ENCODE results near the gene CCDC93.

Gene CCDC93, protein sequence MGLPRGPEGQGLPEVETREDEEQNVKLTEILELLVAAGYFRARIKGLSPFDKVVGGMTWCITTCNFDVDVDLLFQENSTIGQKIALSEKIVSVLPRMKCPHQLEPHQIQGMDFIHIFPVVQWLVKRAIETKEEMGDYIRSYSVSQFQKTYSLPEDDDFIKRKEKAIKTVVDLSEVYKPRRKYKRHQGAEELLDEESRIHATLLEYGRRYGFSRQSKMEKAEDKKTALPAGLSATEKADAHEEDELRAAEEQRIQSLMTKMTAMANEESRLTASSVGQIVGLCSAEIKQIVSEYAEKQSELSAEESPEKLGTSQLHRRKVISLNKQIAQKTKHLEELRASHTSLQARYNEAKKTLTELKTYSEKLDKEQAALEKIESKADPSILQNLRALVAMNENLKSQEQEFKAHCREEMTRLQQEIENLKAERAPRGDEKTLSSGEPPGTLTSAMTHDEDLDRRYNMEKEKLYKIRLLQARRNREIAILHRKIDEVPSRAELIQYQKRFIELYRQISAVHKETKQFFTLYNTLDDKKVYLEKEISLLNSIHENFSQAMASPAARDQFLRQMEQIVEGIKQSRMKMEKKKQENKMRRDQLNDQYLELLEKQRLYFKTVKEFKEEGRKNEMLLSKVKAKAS

DNA sequence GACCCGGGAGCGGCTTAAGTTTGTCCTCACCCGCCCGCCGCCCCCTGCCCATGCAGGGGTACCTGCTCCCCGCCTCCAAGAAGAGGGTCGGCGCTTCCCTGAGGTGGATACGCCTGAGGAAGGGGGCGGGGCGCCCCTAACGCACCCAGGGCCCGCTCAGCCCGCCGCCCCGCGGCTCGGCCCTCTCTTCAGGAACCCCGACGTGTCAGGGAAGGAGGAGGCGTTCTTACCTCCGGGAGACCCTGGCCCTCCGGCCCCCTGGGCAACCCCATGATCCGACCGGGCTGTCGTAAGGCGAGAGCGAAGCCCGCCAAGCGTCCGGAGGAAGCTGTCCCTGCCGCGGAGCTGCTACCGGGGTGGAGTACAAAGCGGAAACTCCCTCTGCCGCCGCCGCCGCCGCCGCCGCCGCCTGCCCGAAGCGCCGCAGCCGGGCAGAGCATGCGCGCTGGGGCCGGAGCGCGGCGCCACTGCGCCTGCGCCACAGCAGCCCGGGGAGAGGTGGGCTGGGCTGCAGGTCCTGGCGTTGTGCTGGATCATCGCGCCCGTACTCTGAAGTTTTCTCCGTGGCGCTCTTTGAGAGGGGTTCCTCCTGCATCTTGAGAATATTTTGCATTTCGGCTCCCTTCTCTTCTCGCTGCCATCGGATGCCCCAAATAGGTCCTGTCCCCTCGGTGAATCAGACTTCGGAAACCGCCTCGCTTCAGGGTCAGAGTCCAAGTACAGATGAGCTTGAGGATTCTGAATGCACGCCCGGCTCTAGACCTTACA, at the start of gene CCDC93:
Gene CCDC93 (minus strand): TSS at position 347 of the 768 bp plus-strand sequence. CDS start 75 bp downstream, at position 272.
- DNase-seq: peak in 13 of 14 donors; percentile 62 to 92 (median 77)

DNA sequence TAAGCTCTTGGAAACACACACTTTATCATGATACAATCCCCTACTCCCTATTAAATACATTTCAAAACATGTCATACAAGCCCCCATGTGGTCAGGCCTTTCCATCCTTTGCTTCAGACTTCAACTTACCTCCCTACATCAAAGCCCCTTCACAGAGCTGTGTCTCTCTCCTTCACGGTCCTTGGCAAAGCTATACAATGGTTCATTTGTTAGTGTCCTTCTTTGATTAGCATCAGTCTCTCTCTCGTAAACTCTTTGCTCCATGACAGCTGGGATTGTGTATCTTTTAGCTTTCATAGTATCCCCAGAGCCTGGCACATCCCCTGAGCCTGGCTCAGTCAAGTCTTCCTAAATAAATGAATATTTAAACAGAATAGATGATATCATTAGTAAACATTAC, 48.8 kb upstream of the CCDC93 start:
- DNase-seq: no peak

DNA sequence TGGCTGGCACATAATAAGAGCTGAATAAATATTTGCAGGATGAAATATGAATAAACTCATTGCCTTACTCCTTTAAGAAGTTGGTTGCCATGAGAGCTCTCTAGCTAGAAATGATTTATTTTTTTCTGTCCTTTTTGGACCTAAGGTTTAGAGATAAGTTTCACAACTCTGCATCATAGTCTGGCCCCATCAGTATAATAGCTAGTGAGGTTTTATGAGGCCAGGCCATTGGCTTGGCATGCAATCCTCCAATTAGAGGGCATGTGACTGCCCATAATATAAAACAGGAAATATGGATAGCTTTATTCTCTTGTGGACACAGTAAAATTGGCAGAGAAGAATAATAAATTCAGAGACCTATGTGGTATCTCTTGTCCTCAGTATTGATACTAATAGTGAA, 48.2 kb upstream of the CCDC93 start:
- no peak for DNase-seq

DNA sequence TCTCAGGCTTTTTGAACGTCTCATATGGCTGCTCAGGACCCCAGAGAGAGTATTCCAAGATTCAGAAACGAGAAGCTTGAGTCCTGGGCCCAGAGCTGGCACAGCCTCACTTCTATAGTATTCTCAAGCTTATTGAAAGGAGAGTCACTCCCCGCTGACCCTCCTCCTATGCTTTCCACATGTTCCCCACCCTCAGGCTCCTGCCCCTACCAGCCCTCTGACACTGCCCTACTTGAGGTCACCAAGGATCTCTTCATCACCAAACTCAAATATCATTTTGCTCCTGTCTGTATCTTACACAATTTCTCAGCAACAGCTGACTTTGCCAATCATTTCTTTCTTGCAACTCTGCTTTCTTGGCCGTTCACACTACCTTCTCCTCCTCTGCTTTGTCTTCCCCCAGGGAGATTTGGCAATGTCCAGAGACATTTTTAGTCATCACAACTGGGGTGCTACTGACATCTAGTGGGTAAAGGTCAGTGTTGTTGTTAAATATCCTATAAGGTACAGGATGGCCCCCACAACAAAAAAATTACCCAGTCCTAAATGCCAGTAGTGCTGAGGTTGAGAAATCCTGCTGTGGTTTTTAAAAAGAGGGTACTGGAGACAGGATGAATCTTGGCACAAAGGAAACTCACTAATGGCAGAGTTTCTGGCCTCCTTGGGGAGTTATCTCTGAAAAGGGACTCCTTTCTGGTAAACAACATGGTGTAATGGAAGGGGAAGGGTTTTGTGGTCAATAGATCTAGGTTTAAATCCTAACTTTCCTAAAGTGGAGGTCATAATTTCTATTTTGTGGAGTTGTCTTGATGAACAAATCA, 47.5 kb upstream of the CCDC93 start:
- peak in 5 of 14 donors; percentile 1 to 12 (median 2) for DNase-seq

DNA sequence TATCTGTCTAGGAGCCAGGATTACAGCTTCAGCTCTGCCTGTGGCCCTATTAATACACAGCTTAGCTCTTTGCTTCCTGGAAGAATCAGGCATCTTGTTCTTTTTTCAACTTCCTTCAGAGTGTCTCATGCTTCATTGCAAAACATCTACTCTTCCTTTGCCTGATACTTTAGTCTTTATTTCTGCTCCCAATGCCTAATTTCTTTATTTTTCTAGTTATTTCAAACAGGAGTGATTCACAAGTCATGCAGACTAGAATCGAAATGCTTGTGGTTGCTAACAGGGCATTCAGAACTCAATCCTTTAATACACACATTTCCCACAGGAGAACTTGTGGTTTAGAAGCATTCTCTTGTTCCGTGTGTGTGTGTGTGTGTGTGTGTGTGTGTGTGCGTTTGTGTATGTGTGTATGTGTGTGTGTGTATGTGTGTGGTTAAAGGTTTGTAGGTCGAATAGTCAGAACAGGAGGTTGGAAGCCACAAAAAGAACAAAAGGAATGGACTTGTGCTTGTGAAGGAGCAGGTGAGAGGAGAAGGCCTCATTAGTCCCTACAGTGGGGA, 46.1 kb upstream of the CCDC93 start:
- no peak for DNase-seq

DNA sequence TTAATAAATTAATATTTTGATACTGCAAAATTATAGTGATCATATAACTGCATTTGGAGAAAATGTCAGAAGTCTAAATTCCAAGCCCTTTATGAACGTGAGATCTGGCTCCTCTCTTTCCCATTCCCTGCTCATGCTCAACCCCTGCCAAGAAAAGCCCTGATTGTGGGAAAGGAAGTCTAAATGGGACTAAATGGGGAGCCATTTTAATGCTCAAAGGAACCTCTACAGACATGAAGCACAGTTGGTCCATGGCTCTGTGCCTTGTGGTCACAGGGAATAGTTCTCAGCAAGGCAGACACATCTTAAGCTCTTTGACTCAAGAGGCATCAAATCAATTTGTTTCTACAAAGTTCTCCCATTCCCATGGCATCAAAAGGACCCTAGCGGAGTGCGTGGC, 45.1 kb upstream of the CCDC93 start:
- DNase-seq: no peak

DNA sequence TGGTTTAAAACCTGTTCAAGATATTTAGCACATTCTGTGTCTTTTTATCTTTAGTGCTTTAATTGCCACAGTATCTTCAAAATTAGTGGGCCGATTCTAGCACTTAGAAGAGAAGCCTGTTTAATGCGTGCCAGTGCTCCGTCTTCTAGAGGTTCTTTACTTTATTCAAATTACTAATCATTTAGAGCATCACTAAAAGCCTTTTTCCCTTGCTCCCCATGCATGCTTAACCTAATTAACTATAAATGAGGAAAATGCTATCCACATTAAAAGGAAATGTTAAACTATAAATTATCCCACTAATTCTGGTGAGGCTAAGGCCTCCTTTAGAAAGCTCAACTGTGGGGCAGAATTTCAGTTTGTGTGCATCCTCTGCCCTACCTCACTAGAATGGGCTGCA, 42.9 kb upstream of the CCDC93 start:
- DNase-seq: no peak

GRCh38 chr2:118056165-118056534, 42.3 kb upstream of the CCDC93 start:
- DNase-seq: peak in 3 of 14 donors; percentile 5 to 14 (median 10)

- no peak for DNase-seq
Observed at GRCh38 chr2:118055512-118056164, 41.8 kb upstream of the CCDC93 start.

GRCh38 chr2:118054213-118055008, 40.5 kb upstream of the CCDC93 start:
- no peak for DNase-seq

DNA sequence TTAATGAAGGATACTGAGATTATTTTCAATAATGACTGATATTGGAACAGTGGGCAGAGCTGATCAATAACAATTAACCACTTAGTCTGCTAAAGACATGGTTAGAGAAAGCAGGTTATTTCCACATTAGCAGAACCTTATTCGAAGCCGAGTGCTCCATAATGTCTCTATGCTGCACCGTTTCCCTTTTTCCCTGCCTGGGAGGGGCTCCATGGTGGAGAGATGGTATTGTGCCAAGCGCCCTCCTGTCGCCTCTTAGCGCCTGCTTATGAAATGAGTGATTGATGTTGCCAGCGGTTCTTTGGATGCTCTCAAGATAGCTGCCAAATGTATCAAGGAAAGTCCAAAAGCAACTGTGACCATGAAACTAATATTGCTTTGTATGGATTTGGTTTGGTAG, 39.8 kb upstream of the CCDC93 start:
- DNase-seq: no peak

DNA sequence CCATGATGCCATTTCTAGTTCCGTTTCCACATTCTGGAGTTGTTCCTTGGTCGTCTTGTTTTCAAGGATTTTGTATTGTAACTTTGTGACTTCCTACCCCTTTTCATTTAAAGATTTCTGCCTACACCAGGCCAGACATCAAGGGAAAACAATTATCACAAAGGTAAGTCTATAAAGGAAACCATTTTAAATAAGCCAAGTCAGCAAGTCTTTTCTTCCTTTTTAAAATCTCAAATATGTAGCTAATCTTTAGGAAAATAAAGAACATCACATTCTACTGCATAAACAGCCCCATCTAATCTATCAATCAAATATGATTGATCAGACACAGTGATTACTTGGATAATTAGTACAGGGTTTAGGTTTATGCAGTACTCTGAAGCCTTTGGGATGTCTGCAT, 38.6 kb upstream of the CCDC93 start:
- DNase-seq: no peak

GRCh38 chr2:118051826-118052358, 38.0 kb upstream of the CCDC93 start:
- DNase-seq: no peak

- no peak for DNase-seq
Observed at GRCh38 chr2:118050974-118051373, 37.1 kb upstream of the CCDC93 start.

DNA sequence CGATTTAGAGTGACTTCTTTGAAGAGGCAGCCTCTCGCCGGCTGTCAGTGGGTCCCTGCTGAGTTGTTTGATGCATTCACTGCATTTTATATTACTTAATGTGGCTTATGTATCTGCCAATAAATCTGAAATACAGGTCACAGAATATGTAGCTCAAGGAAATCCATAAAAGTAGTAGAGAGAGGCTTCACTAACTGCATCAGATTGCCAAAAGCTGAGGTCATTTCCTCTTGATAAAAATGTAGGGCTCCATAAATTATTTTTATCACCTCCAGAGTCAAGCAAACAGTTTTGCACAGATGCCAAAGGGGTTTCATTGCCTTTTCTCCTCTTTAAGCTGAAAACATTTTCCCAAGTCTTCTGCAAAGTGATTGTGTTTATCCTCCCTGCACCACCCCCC, 36.5 kb upstream of the CCDC93 start:
- no peak for DNase-seq

DNA sequence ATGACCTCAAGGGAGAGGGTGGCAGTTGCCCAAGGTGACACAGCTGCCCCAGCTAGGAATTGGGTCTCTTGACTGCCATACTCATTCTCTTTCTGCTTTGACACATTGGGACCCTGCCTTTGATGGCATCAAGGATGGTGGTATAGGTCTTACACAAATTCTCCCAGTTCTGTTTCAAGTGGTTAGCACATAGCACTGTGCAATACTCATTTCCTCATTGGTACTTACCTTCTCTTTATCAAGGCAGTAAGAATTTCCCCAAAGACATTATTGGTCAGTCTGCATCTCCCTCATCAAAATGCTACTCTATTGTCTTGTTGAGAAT, 35.9 kb upstream of the CCDC93 start:
- DNase-seq: no peak

DNA sequence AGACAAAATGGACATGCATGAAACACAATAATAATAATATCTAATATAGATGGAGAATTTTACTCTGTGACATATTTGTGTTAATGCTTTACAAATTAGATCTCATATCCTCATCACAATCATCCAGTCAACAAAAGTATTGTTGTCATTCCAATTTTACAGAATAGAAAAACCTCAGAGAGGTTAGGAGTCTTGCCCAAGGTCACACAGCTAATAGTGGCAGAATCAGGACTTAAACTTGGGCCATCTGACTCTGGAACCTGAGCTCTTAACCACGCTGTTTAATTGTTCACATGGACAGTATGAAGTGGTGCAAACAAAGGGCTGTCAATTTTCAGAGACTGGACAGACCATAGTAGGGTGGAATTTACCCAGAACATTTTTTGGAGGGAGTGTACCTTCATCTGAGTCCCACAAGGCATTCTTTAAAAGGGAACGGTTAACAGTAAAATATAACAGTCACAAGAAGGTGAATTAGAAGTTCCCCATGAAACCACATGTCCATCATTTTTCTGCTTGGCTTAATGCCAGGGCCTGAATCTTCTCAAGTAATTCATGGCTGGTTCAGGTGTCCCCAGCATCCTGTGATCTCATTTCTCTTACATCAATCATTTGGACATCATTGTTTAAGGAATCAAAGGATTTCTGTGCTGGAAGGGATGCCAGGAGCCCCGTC, 35.4 kb upstream of the CCDC93 start:
- no peak for DNase-seq

GRCh38 chr2:118048401-118048800, 34.5 kb upstream of the CCDC93 start:
- no peak for DNase-seq

GRCh38 chr2:118047380-118047826, 33.5 kb upstream of the CCDC93 start:
- no peak for DNase-seq
